IPS-NIHi7 (cell line): ENCODE data around the gene TTI1.

Experiments used
- DNase-seq: peaks from one replicate; pipeline ENCODE4 v3.0.0; 2012; ENCODE audit warnings: mixed read lengths; ENCODE audit errors: extremely low spot score

The TTI1 gene

GRCh38 chr20:37988306-37988954 is 44.8 kb downstream of the TTI1 start:
- no peak for DNase-seq

GRCh38 chr20:37987602-37988290 is 45.5 kb downstream of the TTI1 start:
- no peak for DNase-seq

GRCh38 chr20:37986873-37987601 is 46.2 kb downstream of the TTI1 start:
- DNase-seq = no peak

- no peak for DNase-seq
These were observed 47.0 kb downstream of the TTI1 start for GRCh38 chr20:37986044-37986858.

- no peak for DNase-seq
These were observed 49.1 kb downstream of the TTI1 start for GRCh38 chr20:37984018-37984785.

- DNase-seq = no peak
These were observed 50.0 kb downstream of the TTI1 start for GRCh38 chr20:37983286-37983685.

- DNase-seq = no peak
These were observed 51.7 kb downstream of the TTI1 start for GRCh38 chr20:37981568-37981967.

- no peak for DNase-seq
These were observed 52.4 kb downstream of the TTI1 start for GRCh38 chr20:37980876-37981275.

- no peak for DNase-seq
These were observed 52.9 kb downstream of the TTI1 start for GRCh38 chr20:37980383-37980782.

- no peak for DNase-seq
These were observed 54.0 kb downstream of the TTI1 start for GRCh38 chr20:37979021-37979985.

GRCh38 chr20:37977786-37978185 is 55.5 kb downstream of the TTI1 start:
- no peak for DNase-seq

- no peak for DNase-seq
These were observed 55.9 kb downstream of the TTI1 start for GRCh38 chr20:37977338-37977737.

- no peak for DNase-seq
These were observed 56.4 kb downstream of the TTI1 start for GRCh38 chr20:37976887-37977286.

GRCh38 chr20:37973059-37973910 is 60.0 kb downstream of the TTI1 start:
- DNase-seq = no peak

GRCh38 chr20:37972256-37973058 is 60.8 kb downstream of the TTI1 start:
- DNase-seq = no peak

GRCh38 chr20:37971561-37972127 is 61.6 kb downstream of the TTI1 start:
- DNase-seq = no peak

- DNase-seq = no peak
These were observed 62.4 kb downstream of the TTI1 start for GRCh38 chr20:37970856-37971245.
